Aorta (tissue), 5 donors: ENCODE results near the gene ARL6IP1. TPM values are rescaled to one million over a fixed set of nuclear protein-coding genes. Genes with fewer than 3 reads are reported as not detected.
"Not testable (repeated sequence)": the region's sequence is repeated elsewhere in the genome, so short reads cannot be mapped to it uniquely, and the experiment has no call there.

Experiments
- ATAC-seq: fragments of 200-7000 bp; cut with Tn5 transposase; one replicate; pipeline ENCODE4 v1.9.1; 2022; ENCODE audit warnings: moderate library complexity; ENCODE audit not compliant: low FRiP score
- DNase-seq, 2 donors: peaks; one replicate each; pipeline ENCODE4 v3.0.0-alpha.2; 2020
- H3K27ac ChIP-seq, 2 donors: one replicate each; pipeline ENCODE4 v1.5.1; 2013; ENCODE audit warnings: low read length in 2 of 2, mild to moderate bottlenecking in 2 of 2, moderate library complexity in 2 of 2, control low read depth in 1 of 2, inconsistent platforms in 1 of 2, low read depth in 1 of 2
- H3K27me3 ChIP-seq, 2 donors: one replicate each; pipeline ENCODE4 v1.6.1; 2013; ENCODE audit warnings: control low read depth in 1 of 2, low read length in 1 of 2, mild to moderate bottlenecking in 1 of 2, moderate library complexity in 1 of 2; ENCODE audit not compliant: insufficient read depth in 2 of 2, control insufficient read depth in 1 of 2
- H3K36me3 ChIP-seq, 2 donors: one replicate each; pipeline ENCODE4 v1.6.1; 2013; ENCODE audit warnings: control low read depth in 1 of 2, low read length in 1 of 2, mild to moderate bottlenecking in 1 of 2; ENCODE audit not compliant: insufficient read depth in 2 of 2, control insufficient read depth in 1 of 2
- H3K4me1 ChIP-seq, 2 donors: one replicate each; pipeline ENCODE4 v1.6.1; 2013; ENCODE audit warnings: low read length in 2 of 2, control low read depth in 1 of 2, mild to moderate bottlenecking in 1 of 2, moderate library complexity in 1 of 2; ENCODE audit not compliant: insufficient read depth in 2 of 2, control insufficient read depth in 1 of 2
- H3K4me3 ChIP-seq, 2 donors: one replicate each; pipeline ENCODE4 v1.5.1; 2013; ENCODE audit warnings: low read length in 2 of 2, control low read depth in 1 of 2, mild to moderate bottlenecking in 1 of 2
- H3K9me3 ChIP-seq: one replicate; pipeline ENCODE4 v1.6.1; 2013; ENCODE audit warnings: mild to moderate bottlenecking, low read length; ENCODE audit not compliant: control insufficient read depth
- WGBS, 2 donors: extraction: QIAGEN DNeasy Blood & Tissue Kit; methylation state at CpG; one replicate each; pipeline ENCODE4 v1.1.7; 2013; 5-methylcytosine and 5-hydroxymethylcytosine counted together
- intact Hi-C, 2 donors: fragments of 100-400 bp; cut with DNase I; formaldehyde crosslinking; loops; one replicate each; pipeline versions ENCODE4 v1.14.2 to v1.15.0; 2022
- polyA plus RNA-seq, 2 donors: library from polyadenylated mRNA; stranded (reverse); fragments of 200-250 nt; gene quantifications; one replicate each; pipeline ENCODE4 v1.2.3, GENCODE V29; 2013
- total RNA-seq, 2 donors: library from RNA; stranded (reverse); fragmentation: NEBNext Ultra II Directional; extraction: Animal tissue kit (Norgen Biotek cat#: 25700); gene quantifications; one replicate each; pipeline ENCODE4 v1.2.1, GENCODE V29; 2021
- donor health status: healthy with polysubstance abuse.
- donor health status: Bipolar disorder and iron deficiency.
- donor health status: DM: no; HTN: no; CAD: no.
- donor health status: DM: no; HTN: no; CAD: no.
- donor health status: DM: yes; HTN: yes; CAD: no.

The ARL6IP1 gene
- total and polyA plus RNA-seq, 4 donors: 57.6 to 69.4 (median 59.3) TPM

- 55 to 66% methylated on average over 7 to 8 of the region's 8 CpGs for WGBS, 2 donors
- not testable (repeated sequence) for ATAC-seq, H3K4me3 ChIP-seq, H3K36me3 ChIP-seq, H3K27ac ChIP-seq, H3K9me3 ChIP-seq, H3K27me3 ChIP-seq, DNase-seq, H3K4me1 ChIP-seq
- intact Hi-C loops: loop anchor here in 1 of 2 donors (10.0 kb wide), 1 partner anchor 1486 kb away; no protein-coding TSS in a partner anchor
Measured at GRCh38 chr16:18780460-18781026, 20.8 kb downstream of the ARL6IP1 start.

- H3K4me1 ChIP-seq, H3K27me3 ChIP-seq, DNase-seq, H3K27ac ChIP-seq, H3K9me3 ChIP-seq, ATAC-seq, H3K4me3 ChIP-seq, H3K36me3 ChIP-seq, intact Hi-C loops: not testable (repeated sequence)
- WGBS, 2 donors: 97% methylated on average over 1 of the region's 1 CpG; no CpG with 5 or more reads in 1 of the 2 donors
Measured at GRCh38 chr16:18777664-18778063, 23.7 kb downstream of the ARL6IP1 start.

GRCh38 chr16:18776334-18776733 lies 25.0 kb downstream of the ARL6IP1 start:
- WGBS, 2 donors: 65 to 86% methylated on average over 5 of the region's 5 CpGs
- intact Hi-C loops, H3K4me3 ChIP-seq, H3K27ac ChIP-seq, H3K27me3 ChIP-seq, H3K9me3 ChIP-seq, DNase-seq, ATAC-seq, H3K36me3 ChIP-seq, H3K4me1 ChIP-seq: not testable (repeated sequence)

GRCh38 chr16:18774651-18775050 lies 26.7 kb downstream of the ARL6IP1 start:
- H3K4me1 ChIP-seq, H3K9me3 ChIP-seq, H3K4me3 ChIP-seq, H3K27me3 ChIP-seq, H3K27ac ChIP-seq, intact Hi-C loops, DNase-seq, H3K36me3 ChIP-seq, ATAC-seq: not testable (repeated sequence)
- WGBS, 2 donors: 95 to 100% methylated on average over 4 of the region's 4 CpGs

GRCh38 chr16:18772171-18772570 lies 29.2 kb downstream of the ARL6IP1 start:
- WGBS, 2 donors: 83 to 88% methylated on average over 7 of the region's 7 CpGs
- not testable (repeated sequence) for H3K27ac ChIP-seq

GRCh38 chr16:18770336-18770962 lies 30.9 kb downstream of the ARL6IP1 start:
- H3K27ac ChIP-seq, intact Hi-C loops, H3K4me1 ChIP-seq, H3K27me3 ChIP-seq, ATAC-seq, DNase-seq, H3K36me3 ChIP-seq, H3K9me3 ChIP-seq, H3K4me3 ChIP-seq: not testable (repeated sequence)
- WGBS, 2 donors: 95 to 96% methylated on average over 11 of the region's 11 CpGs

More at GRCh38 chr16:18772171-18772570, 29.2 kb downstream of the ARL6IP1 start:
- H3K27me3 ChIP-seq, H3K36me3 ChIP-seq, ATAC-seq, intact Hi-C loops, H3K9me3 ChIP-seq, H3K4me1 ChIP-seq, H3K4me3 ChIP-seq, DNase-seq: not testable (repeated sequence)

GRCh38 chr16:18767217-18767616 lies 34.1 kb downstream of the ARL6IP1 start:
- H3K27me3 ChIP-seq, H3K4me1 ChIP-seq, intact Hi-C loops, H3K27ac ChIP-seq, H3K9me3 ChIP-seq, ATAC-seq, DNase-seq, H3K36me3 ChIP-seq, H3K4me3 ChIP-seq: not testable (repeated sequence)
- 88 to 97% methylated on average over 4 to 6 of the region's 7 CpGs for WGBS, 2 donors

GRCh38 chr16:18762713-18763112 lies 38.6 kb downstream of the ARL6IP1 start:
- H3K4me3 ChIP-seq, intact Hi-C loops, H3K27me3 ChIP-seq, H3K36me3 ChIP-seq, H3K27ac ChIP-seq, H3K9me3 ChIP-seq, DNase-seq, H3K4me1 ChIP-seq, ATAC-seq: not testable (repeated sequence)
- 26 to 32% methylated on average over 3 of the region's 5 CpGs for WGBS, 2 donors
